Uterus (tissue), 2 donors: Measurements from ENCODE around the gene C6orf136.

Experiments used
- POLR2A ChIP-seq, 2 donors: fragments of 450-650 bp; IDR thresholded peaks; one replicate each; pipeline ENCODE4 v1.6.1; 2016; ENCODE audit warnings: antibody characterized with exemption in 2 of 2, mild to moderate bottlenecking in 1 of 2, moderate library complexity in 1 of 2
- TF ChIP-seq, protein P1 (sequence below), 4 experiments: fragments of 200-600 bp in 2 of 4; fragments of 450-650 bp in 2 of 4; sonication (generic) in 2 of 4; IDR thresholded peaks; one replicate each; pipeline ENCODE4 v1.5.1; 2016 to 2019; ENCODE audit warnings: antibody characterized with exemption in 4 of 4, mild to moderate bottlenecking in 2 of 4, moderate library complexity in 1 of 4

DNA sequence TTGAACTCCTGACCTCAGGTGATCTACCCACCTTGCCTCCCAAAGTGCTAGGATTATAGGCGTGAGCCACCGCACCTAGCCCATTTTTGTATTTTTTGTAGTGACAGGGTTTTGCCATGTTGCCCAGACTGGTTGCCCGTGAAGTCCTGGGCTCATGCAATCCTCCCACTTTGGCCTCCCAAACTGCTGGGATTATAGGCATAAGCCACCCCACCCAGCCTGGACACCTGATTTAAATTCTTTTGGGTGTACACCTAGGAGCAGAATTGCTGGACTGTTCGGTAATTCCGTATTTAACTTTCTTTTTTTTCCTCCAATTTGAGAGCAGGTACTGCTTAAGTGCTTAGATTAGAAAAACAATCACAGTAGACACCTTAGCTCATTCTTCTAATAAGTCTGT is 49.5 kb downstream of the C6orf136 start:
- TF ChIP-seq, protein P1, sequence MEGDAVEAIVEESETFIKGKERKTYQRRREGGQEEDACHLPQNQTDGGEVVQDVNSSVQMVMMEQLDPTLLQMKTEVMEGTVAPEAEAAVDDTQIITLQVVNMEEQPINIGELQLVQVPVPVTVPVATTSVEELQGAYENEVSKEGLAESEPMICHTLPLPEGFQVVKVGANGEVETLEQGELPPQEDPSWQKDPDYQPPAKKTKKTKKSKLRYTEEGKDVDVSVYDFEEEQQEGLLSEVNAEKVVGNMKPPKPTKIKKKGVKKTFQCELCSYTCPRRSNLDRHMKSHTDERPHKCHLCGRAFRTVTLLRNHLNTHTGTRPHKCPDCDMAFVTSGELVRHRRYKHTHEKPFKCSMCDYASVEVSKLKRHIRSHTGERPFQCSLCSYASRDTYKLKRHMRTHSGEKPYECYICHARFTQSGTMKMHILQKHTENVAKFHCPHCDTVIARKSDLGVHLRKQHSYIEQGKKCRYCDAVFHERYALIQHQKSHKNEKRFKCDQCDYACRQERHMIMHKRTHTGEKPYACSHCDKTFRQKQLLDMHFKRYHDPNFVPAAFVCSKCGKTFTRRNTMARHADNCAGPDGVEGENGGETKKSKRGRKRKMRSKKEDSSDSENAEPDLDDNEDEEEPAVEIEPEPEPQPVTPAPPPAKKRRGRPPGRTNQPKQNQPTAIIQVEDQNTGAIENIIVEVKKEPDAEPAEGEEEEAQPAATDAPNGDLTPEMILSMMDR (IDR thresholded peaks at IDR 0.05) = no peak
- TF ChIP-seq POLR2A (IDR thresholded peaks at IDR 0.05) = no peak
